SK-N-SH (cell line): ENCODE data around the gene WIPI1. TPM values are rescaled to one million over a fixed set of nuclear protein-coding genes. Genes with fewer than 3 reads are reported as not detected.

ENCODE experiments used
- CTCF ChIA-PET: fragments of 300-600, 350-600 bp; formaldehyde crosslinking; extraction: SDS; loops from one replicate; lab custom pipeline; 2021; lab: Yijun Ruan, JAX
- POLR2A ChIA-PET: fragments of 350-600 bp; sonication (Branson Sonifier 250); formaldehyde crosslinking; extraction: SDS; loops from one replicate; lab custom pipeline; 2020; ENCODE audit warnings: antibody characterized with exemption, inconsistent platforms; lab: Yijun Ruan, JAX
- DNase-seq: peaks from one replicate; pipeline ENCODE4 v3.0.0; 2012
- H2AFZ ChIP-seq: fragments of 200-600 bp; sonication (generic); 2 replicates; pipeline ENCODE4 v1.8.1; 2016; ENCODE audit warnings: antibody characterized with exemption, mild to moderate bottlenecking, low read depth
- H3F3A ChIP-seq: fragments of 200-600 bp; sonication (generic); replicated peaks from 2 replicates; pipeline ENCODE3; 2016; ENCODE audit warnings: antibody characterized with exemption, mild to moderate bottlenecking; ENCODE audit not compliant: insufficient read depth
- H3K27ac ChIP-seq, 2 experiments: fragments of 200-500 bp in 1 of 2; fragments of 200-600 bp in 1 of 2; sonication (Bioruptor generic) in 1 of 2; sonication (generic), shearing (Covaris generic) in 1 of 2; 2 replicates each; pipeline versions ENCODE4 v1.5.1 to v1.6.1; 2014 to 2016; ENCODE audit warnings: low read depth in 2 of 2, inconsistent platforms in 1 of 2, low read length in 1 of 2, mild to moderate bottlenecking in 1 of 2, mixed read lengths in 1 of 2
- H3K27me3 ChIP-seq: fragments of 200-600 bp; sonication (generic), shearing (Covaris generic); 2 replicates; pipeline ENCODE4 v1.6.1; 2016; ENCODE audit warnings: mixed run types; ENCODE audit not compliant: insufficient read depth
- H3K36me3 ChIP-seq, 2 experiments: fragments of 200-500 bp in 1 of 2; fragments of 200-600 bp in 1 of 2; sonication (Bioruptor generic) in 1 of 2; sonication (generic) in 1 of 2; replicated peaks in 1 of 2; 2 replicates each; pipeline versions ENCODE3 to v1.5.1; 2014 to 2016; ENCODE audit warnings: low read length in 1 of 2, mild to moderate bottlenecking in 1 of 2; ENCODE audit not compliant: insufficient read depth in 2 of 2, control insufficient read depth in 1 of 2
- H3K4me1 ChIP-seq, 2 experiments: fragments of 200-500 bp in 1 of 2; fragments of 200-600 bp in 1 of 2; sonication (Bioruptor generic) in 1 of 2; sonication (generic), shearing (Covaris generic) in 1 of 2; 2 replicates each; pipeline versions ENCODE4 v1.5.1 to v1.6.1; 2014 to 2016; ENCODE audit warnings: low read depth in 1 of 2, low read length in 1 of 2, mixed run types in 1 of 2; ENCODE audit not compliant: insufficient read depth in 2 of 2, control insufficient read depth in 1 of 2
- H3K4me2 ChIP-seq: fragments of 200-600 bp; sonication (generic), shearing (Covaris generic); 2 replicates; pipeline ENCODE4 v1.6.1; 2017; ENCODE audit warnings: mixed run types
- H3K4me3 ChIP-seq, 2 experiments: fragments of 200-500 bp in 1 of 2; fragments of 200-600 bp in 1 of 2; sonication (Bioruptor generic) in 1 of 2; sonication (generic), shearing (Covaris generic) in 1 of 2; 2 replicates each; pipeline versions ENCODE4 v1.5.1 to v1.8.1; 2014 to 2016; ENCODE audit warnings: low read depth in 2 of 2, inconsistent platforms in 1 of 2, low read length in 1 of 2, mild to moderate bottlenecking in 1 of 2, mixed read lengths in 1 of 2, moderate library complexity in 1 of 2
- H3K79me2 ChIP-seq: fragments of 200-600 bp; sonication (generic); 2 replicates; pipeline ENCODE4 v1.8.1; 2017; ENCODE audit warnings: mild to moderate bottlenecking; ENCODE audit not compliant: insufficient read depth
- H3K9ac ChIP-seq: fragments of 200-600 bp; sonication (generic); 2 replicates; pipeline ENCODE4 v1.6.1; 2017; ENCODE audit warnings: mixed run types
- H3K9me2 ChIP-seq: fragments of 200-600 bp; sonication (generic); 2 replicates; pipeline ENCODE4 v1.6.1; 2017; ENCODE audit warnings: mixed run types
- H3K9me3 ChIP-seq: fragments of 200-600 bp; sonication (generic); 2 replicates; pipeline ENCODE4 v1.6.1; 2017; ENCODE audit warnings: mixed run types, mild to moderate bottlenecking, moderate library complexity
- H4K20me1 ChIP-seq: fragments of 200-600 bp; sonication (generic); 2 replicates; pipeline ENCODE4 v1.6.1; 2017; ENCODE audit warnings: mild to moderate bottlenecking, mixed run types; ENCODE audit not compliant: insufficient read depth
- CHD2 ChIP-seq: fragments of 150-350 bp; IDR thresholded peaks from 2 replicates; pipeline ENCODE4 v1.6.1; 2018; ENCODE audit warnings: low read length; ENCODE audit not compliant: partially characterized antibody
- GABPA ChIP-seq: IDR thresholded peaks from 2 replicates; pipeline ENCODE4 v1.4.0; 2012; ENCODE audit warnings: low read depth, mild to moderate bottlenecking
- JUND ChIP-seq: IDR thresholded peaks from 2 replicates; pipeline ENCODE4 v1.4.0; 2012
- MXI1 ChIP-seq: IDR thresholded peaks from 2 replicates; pipeline ENCODE4 v1.6.1; 2012; ENCODE audit warnings: mild to moderate bottlenecking, low read depth, low read length, improper control_type of control experiment
- NRF1 ChIP-seq: IDR thresholded peaks from 2 replicates; pipeline ENCODE4 v1.6.1; 2012; ENCODE audit warnings: low read depth, mild to moderate bottlenecking, low read length
- PBX3 ChIP-seq: IDR thresholded peaks from 2 replicates; pipeline ENCODE4; 2012
- RAD21 ChIP-seq: IDR thresholded peaks from 2 replicates; pipeline ENCODE4 v1.6.1; 2012; ENCODE audit warnings: mild to moderate bottlenecking, low read length
- RCOR1 ChIP-seq: fragments of 150-350 bp; IDR thresholded peaks from 2 replicates; pipeline ENCODE4 v1.6.1; 2017; ENCODE audit warnings: antibody characterized with exemption, low read length
- RFX5 ChIP-seq: IDR thresholded peaks from 2 replicates; pipeline ENCODE4 v1.6.1; 2012; ENCODE audit warnings: mild to moderate bottlenecking, improper control_type of control experiment, low read length
- SIN3A ChIP-seq: IDR thresholded peaks from 2 replicates; pipeline ENCODE4 v1.6.1; 2012; ENCODE audit warnings: low read depth, mild to moderate bottlenecking, low read length, moderate library complexity, borderline replicate concordance
- TEAD4 ChIP-seq: IDR thresholded peaks from 2 replicates; pipeline ENCODE4 v1.4.0; 2012; ENCODE audit warnings: mild to moderate bottlenecking, borderline replicate concordance; ENCODE audit not compliant: insufficient read depth
- YY1 ChIP-seq: IDR thresholded peaks from 2 replicates; pipeline ENCODE4 v1.4.0; 2012; ENCODE audit warnings: low read depth, mild to moderate bottlenecking
- ZBTB33 ChIP-seq: IDR thresholded peaks from 2 replicates; pipeline ENCODE4 v1.4.0; 2012; ENCODE audit warnings: low read depth, borderline replicate concordance
- WGBS: methylation state at CpG from one replicate; pipeline ENCODE4 v1.1.6; 2017; ENCODE audit warnings: low lambda C conversion rate; 5-methylcytosine and 5-hydroxymethylcytosine counted together
- polyA plus RNA-seq, 3 experiments: library from polyadenylated mRNA; depleted of rRNA; stranded (reverse); fragments of >200 nt; gene quantifications; 2 replicates each; pipeline ENCODE4 v1.2.3, GENCODE V29; 2012
- TF ChIP-seq, protein P1 (sequence below): IDR thresholded peaks from 2 replicates; pipeline ENCODE4 v1.4.0; 2012; ENCODE audit warnings: low read depth
- TF ChIP-seq, protein P2 (sequence below): fragments of 150-350 bp; IDR thresholded peaks from 2 replicates; pipeline ENCODE4 v1.6.1; 2016; ENCODE audit warnings: mild to moderate bottlenecking, low read depth, low read length
- TF ChIP-seq, protein P3 (sequence below): fragments of 150-350 bp; IDR thresholded peaks from 2 replicates; pipeline ENCODE4 v1.6.1; 2017; ENCODE audit warnings: antibody characterized with exemption, low read length, low read depth, borderline replicate concordance
- TF ChIP-seq, protein P4 (sequence below): IDR thresholded peaks from 2 replicates; pipeline ENCODE4 v1.4.0; 2012; ENCODE audit warnings: low read depth, borderline replicate concordance
- TF ChIP-seq, protein P5 (sequence below): fragments of 200-600 bp; sonication (generic); IDR thresholded peaks from 2 replicates; pipeline ENCODE4 v1.6.1; 2017; ENCODE audit warnings: antibody characterized with exemption, mild to moderate bottlenecking, moderate library complexity

Gene WIPI1
- polyA plus RNA-seq, 1 of the 3 experiments (the other 2 are of a cell fraction) = 52.7 TPM

DNA sequence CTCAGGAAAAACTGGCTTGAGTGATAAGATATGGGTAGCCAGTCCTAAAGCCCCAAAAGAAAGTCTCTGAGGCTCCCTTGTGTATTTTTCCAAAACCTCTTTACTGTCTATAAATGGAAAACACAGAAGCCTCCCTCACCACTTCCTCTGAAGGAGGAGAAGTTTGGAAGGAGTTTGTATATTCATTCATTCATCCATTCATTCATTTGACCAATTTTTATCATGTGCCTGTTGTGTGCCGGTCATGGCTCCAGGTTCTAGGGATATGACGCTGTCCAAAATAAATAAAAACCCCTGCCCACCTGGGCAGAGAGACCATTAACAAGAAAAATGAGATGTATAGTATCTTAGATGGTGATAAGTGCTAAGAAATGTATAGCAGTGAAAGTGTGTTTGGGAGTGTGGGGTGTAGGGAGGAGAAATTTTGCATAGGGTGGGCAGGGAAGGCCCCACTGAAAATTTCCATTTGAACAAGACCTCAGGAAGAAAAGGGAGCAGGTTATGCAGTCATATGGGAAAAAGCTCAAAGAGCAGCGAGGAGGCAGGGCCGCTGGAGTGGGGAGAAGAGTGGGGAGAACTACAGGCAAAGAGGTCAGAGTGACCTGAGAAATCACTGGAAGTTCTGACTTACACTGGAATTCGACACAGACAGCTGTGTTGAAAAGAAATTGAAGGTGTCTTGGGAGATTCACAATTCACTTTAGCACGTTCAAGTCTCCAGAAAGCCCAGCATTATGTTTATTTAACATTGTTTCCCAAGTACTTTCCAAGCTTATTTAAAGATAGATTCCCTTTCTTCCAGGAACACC, 6.1 kb upstream of the WIPI1 start:
- H3K9ac ChIP-seq = no peak overlapping the region
- no peaks in the 10 kb centered on the region; the same call in 1 of the 2 replicates for H3K27me3 ChIP-seq
- no peak overlapping the region for H3K27ac ChIP-seq
- ChIA-PET CTCF (interaction anchor here (0.6 to 8.0 kb wide), 27 partner anchors 9 to 572 kb away, joined by 3 to 60 read pairs (median 4); partner anchors contain the start of genes AMZ2 and FAM20A), POLR2A (no interaction called here)
- H3K4me3 ChIP-seq = no peak overlapping the region
- H2AFZ ChIP-seq = no peak overlapping the region
- no peaks in the 10 kb centered on the region for H3K9me2 ChIP-seq
- H3K4me2 ChIP-seq = no peak overlapping the region
- no peaks in the 10 kb centered on the region for H3K79me2 ChIP-seq
- no peaks in the 10 kb centered on the region for H3K9me3 ChIP-seq
- DNase-seq = no peak
- H3K36me3 ChIP-seq = no peaks in the 10 kb centered on the region
- H3F3A ChIP-seq = no peaks in the 10 kb centered on the region
- WGBS = 45% methylated on average over 6 of the region's 6 CpGs
- no peaks in the 10 kb centered on the region for H4K20me1 ChIP-seq
- H3K4me1 ChIP-seq = peaks cover 0 to 12% of the 10 kb centered on the region in 2 experiments; a peak in 2 of 4 replicates
- TF ChIP-seq RAD21 (no peak), GABPA (no peak), MXI1 (no peak), YY1 (no peak), PBX3 (no peak), CHD2 (no peak), TEAD4 (no peak), NRF1 (no peak), JUND (no peak), ZBTB33 (no peak), RCOR1 (no peak), RFX5 (no peak), SIN3A (no peak)
- TF ChIP-seq, protein P1, sequence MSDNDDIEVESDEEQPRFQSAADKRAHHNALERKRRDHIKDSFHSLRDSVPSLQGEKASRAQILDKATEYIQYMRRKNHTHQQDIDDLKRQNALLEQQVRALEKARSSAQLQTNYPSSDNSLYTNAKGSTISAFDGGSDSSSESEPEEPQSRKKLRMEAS = no peak
- TF ChIP-seq, protein P2, sequence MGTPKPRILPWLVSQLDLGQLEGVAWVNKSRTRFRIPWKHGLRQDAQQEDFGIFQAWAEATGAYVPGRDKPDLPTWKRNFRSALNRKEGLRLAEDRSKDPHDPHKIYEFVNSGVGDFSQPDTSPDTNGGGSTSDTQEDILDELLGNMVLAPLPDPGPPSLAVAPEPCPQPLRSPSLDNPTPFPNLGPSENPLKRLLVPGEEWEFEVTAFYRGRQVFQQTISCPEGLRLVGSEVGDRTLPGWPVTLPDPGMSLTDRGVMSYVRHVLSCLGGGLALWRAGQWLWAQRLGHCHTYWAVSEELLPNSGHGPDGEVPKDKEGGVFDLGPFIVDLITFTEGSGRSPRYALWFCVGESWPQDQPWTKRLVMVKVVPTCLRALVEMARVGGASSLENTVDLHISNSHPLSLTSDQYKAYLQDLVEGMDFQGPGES = no peak
- TF ChIP-seq, protein P3, sequence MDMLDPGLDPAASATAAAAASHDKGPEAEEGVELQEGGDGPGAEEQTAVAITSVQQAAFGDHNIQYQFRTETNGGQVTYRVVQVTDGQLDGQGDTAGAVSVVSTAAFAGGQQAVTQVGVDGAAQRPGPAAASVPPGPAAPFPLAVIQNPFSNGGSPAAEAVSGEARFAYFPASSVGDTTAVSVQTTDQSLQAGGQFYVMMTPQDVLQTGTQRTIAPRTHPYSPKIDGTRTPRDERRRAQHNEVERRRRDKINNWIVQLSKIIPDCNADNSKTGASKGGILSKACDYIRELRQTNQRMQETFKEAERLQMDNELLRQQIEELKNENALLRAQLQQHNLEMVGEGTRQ = no peak
- TF ChIP-seq, protein P4, sequence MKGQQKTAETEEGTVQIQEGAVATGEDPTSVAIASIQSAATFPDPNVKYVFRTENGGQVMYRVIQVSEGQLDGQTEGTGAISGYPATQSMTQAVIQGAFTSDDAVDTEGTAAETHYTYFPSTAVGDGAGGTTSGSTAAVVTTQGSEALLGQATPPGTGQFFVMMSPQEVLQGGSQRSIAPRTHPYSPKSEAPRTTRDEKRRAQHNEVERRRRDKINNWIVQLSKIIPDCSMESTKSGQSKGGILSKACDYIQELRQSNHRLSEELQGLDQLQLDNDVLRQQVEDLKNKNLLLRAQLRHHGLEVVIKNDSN = no peak
- TF ChIP-seq, protein P5, sequence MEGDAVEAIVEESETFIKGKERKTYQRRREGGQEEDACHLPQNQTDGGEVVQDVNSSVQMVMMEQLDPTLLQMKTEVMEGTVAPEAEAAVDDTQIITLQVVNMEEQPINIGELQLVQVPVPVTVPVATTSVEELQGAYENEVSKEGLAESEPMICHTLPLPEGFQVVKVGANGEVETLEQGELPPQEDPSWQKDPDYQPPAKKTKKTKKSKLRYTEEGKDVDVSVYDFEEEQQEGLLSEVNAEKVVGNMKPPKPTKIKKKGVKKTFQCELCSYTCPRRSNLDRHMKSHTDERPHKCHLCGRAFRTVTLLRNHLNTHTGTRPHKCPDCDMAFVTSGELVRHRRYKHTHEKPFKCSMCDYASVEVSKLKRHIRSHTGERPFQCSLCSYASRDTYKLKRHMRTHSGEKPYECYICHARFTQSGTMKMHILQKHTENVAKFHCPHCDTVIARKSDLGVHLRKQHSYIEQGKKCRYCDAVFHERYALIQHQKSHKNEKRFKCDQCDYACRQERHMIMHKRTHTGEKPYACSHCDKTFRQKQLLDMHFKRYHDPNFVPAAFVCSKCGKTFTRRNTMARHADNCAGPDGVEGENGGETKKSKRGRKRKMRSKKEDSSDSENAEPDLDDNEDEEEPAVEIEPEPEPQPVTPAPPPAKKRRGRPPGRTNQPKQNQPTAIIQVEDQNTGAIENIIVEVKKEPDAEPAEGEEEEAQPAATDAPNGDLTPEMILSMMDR = no peak
